HT1080 (cell line): Measurements from ENCODE around the gene LRRC31. TPM values are rescaled to one million over a fixed set of nuclear protein-coding genes. Genes with fewer than 3 reads are reported as not detected.

ENCODE experiments used
- DNase-seq: peaks from one replicate; pipeline ENCODE4 v3.0.0-alpha.2; 2015; ENCODE audit warnings: low read depth
- polyA plus RNA-seq, 2 experiments: library from polyadenylated mRNA; depleted of rRNA; stranded (reverse); fragments of >200 nt; gene quantifications; 2 replicates each; pipeline ENCODE4 v1.2.3, GENCODE V29; 2015
- total RNA-seq: library from RNA; depleted of rRNA; stranded (reverse); fragments of >200 nt; shearing (Covaris generic); gene quantifications from 2 replicates; pipeline ENCODE4 v1.2.3, GENCODE V29; 2014; rRNA removed

The LRRC31 gene
- total RNA-seq, result not detected in 2 replicates
- polyA plus RNA-seq (2015; cell fraction: cytosol; rRNA removed), result not detected in 2 replicates
- not detected in 2 replicates for polyA plus RNA-seq (2015; cell fraction: nucleus; rRNA removed)

DNA sequence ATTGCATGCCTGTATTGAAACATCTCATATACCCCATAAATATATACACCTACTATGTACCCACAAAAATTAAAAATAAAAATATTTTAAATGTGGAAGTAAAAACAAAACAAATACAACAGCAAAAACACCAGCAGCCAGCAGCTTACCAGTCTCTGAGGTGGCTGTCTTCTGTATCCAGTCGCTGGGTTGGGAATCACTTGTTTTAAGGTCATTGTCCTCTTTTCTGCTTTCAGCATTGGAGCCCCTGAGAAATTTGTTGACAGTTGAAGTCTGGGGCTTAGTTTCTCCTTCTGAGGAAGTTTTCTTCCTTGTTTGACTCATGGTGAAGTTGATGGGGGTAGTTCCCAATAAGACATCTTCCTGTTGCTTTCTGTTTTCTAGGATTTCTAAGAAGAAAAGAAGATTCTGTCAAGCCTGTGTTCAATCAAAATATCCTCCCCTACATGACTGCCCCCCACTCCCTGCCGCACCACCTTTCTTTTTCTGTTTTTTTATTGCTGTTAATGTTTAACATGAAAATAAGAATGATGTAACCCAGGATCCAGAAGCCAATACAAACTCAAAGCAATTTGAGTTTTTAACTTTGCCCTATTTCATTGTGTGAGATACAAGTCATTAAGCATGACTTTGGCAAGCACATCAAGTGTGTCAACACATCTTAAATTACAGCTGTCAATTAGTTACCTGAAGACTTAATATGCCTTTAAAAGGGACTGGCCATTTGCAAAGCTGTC is at the start of gene LRRC31:
LRRC31 (minus strand) TSS at position 452 of the 737 bp plus-strand sequence; CDS start at position 324, 128 bp downstream.
- no peak for DNase-seq

DNA sequence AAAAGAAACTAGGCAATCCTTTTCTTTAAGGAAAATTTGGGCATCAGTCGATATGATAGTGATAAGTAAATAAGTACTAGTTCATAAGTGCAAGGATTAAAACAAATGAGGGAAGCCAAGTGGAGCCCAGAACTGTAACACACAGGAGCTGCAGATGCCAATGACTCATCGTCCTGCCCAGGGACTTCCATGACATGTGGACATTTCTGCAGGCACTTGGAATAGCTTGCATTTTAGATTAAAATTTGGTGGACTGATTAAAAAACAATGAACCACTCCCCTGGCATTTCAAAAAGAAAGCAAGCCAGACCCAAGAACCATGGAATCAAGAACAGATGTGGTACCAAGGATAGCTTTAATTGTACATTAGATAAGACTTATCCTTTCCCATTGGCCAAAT is 44.6 kb upstream of the LRRC31 start:
- DNase-seq, result peak; percentile 62

DNA sequence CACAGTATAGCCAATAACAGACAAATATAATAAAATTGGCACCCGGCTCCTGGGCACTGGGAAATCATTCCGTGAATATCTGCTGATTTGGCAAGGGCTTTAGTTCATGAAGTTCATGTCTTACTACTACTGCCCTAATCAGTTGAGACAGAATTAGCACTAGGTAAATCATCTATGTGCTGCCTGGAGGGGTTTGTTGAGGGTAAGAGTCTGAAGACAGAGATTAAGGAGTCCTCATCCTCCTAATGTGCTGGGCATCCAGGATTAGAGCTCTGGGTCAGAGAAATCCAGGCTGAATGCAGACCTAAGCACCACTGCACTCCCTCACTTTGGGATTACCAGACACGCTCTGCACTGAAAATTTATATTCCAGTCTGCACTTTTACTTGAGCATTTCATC is 43.6 kb upstream of the LRRC31 start:
- no peak for DNase-seq

DNA sequence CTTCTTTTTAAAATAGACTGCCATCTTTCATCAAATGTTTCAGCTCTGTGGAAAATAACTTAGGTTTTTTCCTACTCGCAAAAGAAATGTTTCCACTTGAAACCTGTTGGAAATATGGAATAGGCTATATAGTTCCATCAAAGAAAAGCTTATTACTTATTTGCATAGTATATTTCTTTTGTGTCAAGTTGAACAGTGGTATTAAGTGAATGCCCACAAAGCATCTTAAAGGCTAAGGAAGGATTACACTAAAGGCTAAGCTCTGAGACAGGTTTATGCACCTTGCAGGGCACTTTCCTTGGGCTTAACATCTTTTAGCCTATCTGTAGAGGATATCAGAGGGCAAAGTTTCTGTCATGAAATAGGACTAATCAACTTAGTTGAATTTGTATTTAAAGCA is 41.5 kb upstream of the LRRC31 start, which contains the start of gene SAMD7:
SAMD7 (plus strand) TSS at position 301 of the 400 bp plus-strand sequence. CDS start 7,927 bp downstream, outside the sequence.
- no peak for DNase-seq

DNA sequence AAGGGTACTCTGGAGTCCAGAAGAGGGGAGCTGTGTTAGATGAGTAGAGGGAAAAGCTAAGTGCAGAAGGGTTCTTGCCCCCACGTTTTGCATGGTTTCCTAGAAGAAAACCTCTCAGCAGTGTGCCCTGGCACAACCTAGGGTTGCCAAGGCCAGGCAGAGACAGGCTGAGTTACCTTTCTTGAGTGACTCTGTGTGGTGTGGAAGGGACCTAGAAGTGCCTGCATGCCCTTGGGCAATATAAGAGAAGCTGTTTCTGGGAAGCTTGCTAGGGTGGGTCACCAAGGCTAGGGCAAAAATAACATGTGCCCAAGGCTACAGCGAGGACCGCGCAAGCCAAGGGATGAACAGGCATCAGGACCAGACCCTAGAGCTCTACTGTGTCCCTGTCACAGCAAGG is 38.2 kb upstream of the LRRC31 start:
- DNase-seq, result no peak

DNA sequence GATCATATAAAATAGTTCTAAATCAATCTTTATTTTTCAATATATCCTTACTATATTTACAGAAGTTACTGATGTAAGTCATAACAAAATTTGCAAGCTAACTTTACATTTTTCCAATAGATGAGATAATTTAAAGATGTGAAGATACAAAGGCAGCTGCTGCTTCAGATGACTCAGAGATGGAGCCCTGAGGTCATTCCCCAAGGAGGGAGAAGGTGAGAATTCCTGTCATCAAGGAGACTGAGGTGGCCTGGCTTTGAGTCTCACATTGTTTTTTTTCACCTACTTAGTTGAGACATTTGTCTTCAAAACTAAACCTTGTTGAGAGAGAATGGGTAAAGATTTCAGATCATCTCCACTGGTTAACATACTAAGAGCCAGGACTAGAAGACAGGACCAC is 37.7 kb upstream of the LRRC31 start:
- DNase-seq, result no peak

DNA sequence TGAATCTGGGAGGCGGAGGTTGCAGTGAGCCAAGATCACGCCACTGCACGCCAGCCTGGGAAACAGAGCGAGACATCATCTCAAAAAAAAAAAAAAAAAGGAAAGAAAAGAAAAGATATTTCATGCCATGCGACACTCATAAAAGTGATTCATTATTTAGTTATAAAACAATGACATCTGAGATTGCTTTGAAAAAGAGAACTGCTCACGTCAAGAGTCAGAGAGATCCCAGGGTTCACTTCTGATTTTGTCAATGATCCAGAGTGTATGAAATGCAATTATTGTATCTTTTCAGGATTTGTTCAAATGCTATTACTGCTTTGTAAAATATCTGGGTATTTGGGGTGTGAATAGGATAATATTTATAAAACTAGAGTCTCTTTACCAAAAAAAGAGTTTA is 35.7 kb upstream of the LRRC31 start:
- DNase-seq, result no peak

DNA sequence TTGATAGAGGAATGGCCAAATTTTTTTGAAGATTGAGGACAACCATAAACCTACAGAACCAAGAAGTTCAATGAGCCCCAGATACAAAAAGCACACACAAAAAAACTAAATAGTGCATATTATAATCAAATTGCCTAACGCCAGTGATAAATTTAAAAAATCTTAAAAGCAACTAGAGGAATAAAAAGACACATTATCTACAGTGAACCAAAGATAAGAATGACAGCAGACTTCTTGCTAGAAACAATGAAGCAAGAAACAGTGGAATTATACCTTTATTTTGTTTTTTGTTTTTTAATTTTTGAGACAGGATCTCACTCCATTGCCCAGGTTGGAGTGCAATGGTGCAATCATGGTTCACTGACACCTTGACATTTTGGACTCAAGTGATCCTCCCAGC is 31.7 kb upstream of the LRRC31 start:
- no peak for DNase-seq

DNA sequence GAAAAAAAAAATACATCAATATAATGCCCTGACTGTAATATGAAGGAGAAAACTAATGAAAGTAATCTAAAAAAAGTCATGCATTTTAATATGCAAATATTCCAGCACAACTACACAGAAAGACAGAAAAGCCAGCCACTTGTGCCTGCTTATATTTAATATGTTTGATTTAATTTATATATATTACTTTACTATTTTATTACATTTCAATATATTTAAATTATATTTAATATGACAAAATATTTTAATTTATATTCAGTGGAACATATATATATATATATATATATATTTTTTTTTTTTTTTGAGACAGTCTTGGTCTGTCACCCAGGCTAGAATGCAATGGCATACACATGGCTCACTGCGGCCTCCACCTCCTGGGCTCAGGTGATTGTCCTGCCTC is 27.5 kb upstream of the LRRC31 start:
- no peak for DNase-seq

DNA sequence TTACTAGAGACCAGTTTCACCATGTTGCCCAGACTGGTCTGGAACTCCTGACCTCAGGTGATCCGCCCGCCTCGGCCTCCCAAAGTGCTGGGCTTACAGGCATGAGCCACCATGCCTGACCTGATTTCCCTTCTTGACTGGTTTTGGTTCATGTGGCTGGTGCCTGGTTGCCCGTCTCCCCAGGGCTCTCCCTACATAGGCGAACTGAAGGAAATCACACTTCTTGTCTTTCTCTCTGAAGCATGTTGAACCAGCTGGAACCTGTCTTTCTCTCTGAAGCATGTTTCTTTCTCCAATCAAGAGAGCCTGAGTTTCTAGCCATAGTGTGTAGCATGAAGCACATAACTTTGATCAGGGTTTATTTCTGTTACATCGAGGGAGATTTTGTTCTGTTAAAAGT is 25.3 kb upstream of the LRRC31 start:
- DNase-seq, result no peak

DNA sequence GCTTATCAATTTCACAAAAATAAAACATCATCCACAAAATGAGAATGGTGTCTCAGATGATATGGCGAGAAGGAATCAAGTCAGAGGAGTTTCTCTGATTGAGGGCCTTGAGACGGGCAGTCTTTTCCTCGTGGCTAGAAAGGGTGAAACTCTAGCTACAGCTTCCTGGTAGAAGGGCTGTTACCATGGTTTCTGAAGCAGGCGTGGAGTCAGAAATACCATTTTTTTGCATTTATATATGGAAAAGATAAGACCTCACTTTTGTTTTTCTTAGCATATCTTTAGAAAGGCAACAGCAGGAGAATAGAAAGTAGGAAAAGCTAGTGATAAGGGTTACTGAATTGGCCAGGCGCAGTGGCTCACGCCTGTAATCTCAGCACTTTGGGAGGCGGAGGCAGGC is 24.4 kb upstream of the LRRC31 start:
- no peak for DNase-seq

DNA sequence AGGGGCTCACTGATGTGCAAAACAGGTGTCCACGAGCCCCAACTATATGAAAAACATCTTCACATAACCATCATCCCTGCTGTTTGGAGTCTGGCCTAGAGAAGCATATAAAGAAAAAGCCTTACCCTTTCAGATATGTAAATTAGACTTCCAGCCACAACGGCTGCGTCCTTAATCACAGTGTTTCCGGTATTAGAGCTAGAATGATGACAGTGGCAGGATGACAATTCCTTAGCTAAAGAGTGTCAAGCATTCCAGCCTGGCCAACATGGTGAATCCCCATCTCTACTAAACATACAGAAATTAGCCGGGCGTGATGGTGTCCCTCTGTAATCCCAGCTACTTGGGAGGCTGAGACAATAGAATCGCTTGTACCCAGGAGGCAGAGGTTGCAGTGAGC is 22.2 kb upstream of the LRRC31 start:
- DNase-seq, result no peak

DNA sequence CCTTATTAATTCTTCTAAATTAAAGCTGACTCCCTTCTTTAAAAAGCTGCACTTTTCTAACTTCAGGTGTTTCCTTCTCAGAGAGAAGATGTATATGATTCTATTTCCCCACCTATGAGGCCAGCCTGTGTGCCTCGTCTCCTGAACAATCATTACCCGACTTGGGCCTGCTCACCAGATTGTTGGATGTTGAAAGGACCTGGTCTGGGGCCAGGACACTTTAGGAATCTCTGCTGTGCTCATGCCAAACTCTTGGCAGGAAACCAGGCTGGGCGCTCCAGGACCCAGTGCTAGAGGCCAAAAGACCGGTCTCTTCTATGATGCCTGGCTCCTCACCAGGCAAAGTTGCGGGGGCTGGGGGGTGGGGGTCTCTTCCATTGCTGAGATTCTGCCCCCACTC is 16.9 kb upstream of the LRRC31 start:
- no peak for DNase-seq

DNA sequence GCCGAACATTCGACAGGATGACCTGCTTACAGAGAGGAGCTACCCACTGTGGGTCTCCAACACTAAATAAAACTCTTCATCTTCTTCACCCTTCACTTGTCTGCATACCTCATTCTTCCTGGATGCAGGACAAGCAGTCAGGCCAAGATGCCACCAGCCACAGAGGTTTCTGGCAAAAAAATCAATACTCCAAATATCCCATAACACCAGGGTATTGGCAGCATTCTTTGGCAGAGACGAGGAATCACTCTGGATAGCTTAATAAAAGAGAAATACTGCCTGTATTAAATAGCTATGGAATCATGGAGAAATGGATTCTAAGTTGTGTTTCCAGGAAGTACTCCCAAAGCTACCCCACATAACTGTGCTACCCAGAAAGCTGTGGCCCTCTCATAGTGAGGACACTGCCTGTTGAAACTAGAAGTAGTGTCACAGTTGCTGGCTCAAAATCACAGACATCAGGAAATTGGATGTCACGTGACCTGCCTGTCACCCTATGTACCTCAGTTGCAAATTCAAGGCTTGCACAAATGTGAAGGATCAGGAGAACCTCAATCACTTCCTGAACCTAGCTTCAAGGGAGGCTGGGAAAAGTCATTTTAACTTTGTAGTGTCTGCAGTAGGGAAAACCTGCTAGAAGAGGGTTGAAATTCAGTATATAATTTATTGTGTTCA is 11.0 kb upstream of the LRRC31 start:
- DNase-seq, result no peak

DNA sequence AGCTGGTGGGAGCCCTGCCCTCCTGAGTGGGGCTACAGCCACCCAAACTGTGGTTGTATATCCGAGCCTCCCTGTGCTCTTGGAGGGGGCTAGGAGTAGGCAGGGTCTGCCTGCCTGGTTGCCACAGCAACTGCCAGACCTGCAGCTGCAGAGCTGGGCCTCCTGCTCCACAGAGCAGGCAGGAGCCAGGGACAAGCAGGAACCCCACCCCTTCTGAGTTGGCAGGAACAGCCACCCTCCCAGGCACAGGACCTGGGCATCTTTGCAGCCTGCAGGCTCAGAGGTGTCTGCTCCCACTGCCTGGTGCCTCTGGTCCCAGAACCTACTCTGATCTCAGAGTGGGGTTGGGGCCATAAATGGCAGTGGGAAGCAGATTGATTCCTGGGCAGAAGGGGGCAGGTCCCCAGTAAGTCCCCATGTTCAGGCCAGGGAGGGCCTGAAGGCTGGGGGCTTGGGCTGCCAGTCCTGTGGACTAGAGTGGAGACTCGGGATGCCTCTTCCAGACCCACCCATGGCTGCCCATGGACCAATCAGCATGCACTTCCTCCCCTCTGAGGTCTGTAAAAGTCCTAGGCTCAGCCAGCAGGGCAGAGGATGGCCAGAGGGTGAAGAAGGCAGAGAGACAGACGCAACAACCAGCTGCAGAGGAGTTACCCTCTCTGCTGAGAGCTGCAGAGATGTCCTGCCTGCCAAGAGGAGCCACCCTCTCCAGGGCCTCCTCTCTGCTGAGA is 10.3 kb upstream of the LRRC31 start:
- DNase-seq, result no peak

DNA sequence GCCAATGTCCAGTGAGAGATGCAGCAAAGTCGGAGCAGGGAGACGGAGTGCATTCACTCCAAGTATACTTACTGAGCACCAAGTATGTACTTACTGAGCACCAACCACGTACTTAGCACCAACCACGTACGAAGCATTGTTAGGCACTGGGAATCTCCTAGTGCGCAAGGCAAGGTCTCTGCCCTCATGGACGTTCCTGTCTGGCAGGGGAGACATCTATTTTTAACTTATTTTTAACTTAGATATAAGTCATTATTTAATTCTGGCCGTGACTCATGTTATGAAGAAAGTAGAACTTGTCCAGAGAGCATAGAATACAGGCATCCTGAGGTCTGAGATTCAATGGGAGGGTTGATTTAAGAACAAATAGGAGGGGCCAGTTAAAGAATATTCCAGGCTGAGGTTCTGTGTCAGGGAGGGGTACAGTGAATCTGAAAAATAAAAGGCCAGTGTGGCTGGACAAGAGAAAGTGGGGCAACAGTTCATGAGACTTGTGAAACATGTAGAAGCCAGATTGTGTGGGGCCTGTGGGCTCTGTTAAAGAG is 9.3 kb upstream of the LRRC31 start:
- DNase-seq, result no peak

DNA sequence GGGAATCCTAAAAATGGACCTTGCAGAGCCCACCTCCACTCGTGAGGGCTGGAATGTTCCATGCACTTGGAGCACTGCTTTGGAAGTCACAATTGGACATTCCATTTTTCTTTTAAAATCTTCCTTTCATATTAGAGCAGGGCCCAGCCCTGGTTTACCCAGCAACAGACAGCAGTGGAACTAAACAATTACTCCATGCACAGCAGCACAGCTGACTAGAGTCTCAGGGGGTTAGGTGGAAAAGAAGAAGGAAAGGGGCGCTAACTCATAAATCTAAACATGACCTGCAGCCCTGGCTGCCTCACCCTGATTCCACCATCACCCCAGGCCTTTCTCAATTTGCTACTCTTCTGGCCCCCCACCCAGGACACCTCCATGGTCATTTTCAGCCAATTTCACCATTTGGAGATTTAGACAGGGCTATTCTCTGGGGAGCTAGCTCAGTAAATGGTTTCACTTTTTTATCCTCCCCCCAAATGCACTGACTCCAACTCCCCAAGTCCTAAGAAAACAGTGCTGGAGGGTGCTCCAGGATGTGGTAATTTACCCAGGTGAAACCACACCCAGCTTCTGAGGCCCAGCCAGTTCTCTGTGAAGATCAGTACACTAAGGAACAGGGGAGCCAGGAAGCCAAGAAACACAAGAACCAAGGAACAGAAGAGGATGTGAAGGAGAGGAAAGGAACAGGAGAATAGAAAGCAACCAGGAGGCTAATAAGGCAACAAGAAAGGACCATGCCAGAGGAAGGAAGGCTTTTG is 1.6 kb upstream of the LRRC31 start:
- no peak for DNase-seq

DNA sequence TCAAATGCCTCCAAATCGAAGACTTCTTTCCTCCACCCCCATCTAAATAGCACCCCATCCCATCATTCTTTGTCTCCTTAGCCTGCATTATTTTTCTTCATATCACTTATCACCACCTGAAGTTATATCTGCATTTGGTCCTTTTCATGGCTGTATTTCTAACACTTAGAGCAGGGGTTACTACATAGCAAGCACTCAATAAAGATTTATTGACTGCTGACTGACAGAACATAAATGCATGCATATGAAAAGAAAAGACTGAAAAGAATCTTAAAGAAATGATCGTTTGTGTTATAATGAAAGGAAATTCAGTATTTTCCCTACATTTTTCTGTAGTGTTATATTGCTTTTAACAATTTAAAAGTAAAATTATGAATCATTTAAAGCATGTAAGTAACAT is 1.4 kb downstream of the LRRC31 start:
- DNase-seq, result no peak

DNA sequence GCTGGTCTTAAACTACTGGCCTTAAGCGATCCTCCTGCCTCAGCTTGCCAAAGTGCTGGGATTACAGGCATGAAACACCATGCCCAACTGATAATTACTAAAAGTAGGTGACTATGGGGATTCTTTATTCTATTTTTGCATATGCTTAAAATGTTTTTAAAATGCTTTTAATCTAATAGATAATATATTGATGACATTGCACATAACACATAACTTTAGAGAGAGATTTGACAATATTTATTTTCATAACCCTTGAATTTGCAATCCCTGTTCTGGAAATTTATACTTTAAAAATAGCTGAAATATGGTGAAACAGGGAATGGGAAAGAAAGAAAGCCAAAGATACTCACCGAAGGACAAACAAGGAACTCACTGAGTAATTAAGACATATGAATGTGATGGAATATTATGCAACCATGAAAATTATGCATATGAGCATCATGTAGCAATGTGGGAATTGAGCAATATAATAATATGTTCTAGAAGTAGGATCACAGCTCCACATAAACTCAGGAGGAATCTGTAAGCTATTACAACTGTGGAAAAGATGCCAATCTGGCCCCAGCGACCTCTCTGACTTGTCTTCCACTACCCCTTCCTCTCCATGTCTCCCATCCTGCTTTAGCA is 2.0 kb downstream of the LRRC31 start:
- no peak for DNase-seq

DNA sequence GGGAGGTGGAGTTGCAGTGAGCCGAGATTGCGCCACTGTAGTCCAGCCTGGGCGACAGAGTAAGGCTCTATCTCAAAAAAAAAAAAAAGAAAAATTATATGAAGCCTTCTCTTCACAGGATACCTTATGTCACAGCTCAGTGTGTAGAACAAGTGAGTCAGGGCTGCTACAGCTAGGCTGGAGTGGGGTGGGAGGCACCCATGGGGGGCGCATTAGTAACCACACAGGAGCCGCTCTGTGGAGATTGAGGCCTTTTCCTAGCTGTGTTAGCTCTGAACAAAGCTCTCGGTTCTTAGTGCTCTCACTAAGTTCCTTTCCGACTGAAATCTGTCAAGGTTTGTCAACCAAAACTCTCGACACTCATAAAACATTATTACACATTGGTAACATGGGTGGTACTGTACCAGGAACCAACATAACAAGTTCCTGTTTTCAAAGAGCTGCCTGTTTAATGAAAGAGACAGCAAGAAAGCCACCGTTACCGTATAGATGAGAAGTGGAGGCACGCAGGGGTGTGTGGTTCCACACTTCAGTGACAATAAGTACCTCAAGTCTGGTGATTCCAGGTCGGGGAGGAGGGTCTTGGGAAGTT is 4.5 kb downstream of the LRRC31 start:
- no peak for DNase-seq
